NCI-H1048 (cell line): ENCODE measurements around the gene ITPRIP.
A peak's percentile ranks its signal among the peaks of the same experiment; 100 is the strongest.

ENCODE experiments used
- DNase-seq: peaks from one replicate; lab custom pipeline; 2025; lab: John Stamatoyannopoulos, UW

ITPRIP gene

DNA sequence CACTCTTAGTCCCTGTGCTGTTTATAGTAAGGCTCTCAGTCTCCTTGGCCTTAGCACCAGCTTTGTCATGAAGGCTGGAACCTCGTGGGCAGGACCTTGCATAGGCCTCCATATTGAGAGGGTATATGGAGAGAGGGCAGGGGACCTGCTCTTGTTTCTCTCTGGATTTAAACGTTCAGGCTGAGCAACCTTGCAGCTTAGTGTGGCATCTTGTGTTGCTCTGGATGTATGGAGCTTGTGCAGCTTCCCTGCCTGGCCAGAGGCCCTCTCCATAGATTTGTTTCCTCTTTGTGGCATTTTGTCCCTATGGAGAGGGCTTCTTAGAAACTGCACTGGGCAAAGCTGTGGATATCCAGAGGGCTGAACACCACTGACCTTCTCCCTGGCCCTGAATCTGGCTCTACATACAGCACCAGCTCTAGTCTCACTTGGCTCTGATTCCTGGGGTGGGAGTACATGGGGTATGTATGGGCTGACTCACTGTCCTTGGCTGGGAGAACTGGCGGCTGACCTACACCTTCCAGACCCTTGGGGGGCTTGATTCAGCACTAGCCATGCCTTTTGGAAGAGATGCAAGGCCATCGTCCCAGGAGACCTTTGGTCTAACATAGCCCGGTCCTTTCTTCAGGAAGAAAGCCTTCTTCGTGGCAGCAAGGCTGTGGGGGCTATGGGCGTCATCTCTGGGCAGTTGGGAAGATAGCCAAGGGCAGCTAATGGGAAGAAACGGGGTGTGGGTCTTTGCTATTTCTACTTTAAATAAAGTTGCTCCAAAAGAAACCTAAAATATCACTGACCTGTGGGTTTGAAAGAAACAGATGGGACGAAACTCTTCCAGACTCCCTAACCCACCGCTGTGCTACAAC is 30.5 kb downstream of the ITPRIP start:
- DNase-seq: no peak

DNA sequence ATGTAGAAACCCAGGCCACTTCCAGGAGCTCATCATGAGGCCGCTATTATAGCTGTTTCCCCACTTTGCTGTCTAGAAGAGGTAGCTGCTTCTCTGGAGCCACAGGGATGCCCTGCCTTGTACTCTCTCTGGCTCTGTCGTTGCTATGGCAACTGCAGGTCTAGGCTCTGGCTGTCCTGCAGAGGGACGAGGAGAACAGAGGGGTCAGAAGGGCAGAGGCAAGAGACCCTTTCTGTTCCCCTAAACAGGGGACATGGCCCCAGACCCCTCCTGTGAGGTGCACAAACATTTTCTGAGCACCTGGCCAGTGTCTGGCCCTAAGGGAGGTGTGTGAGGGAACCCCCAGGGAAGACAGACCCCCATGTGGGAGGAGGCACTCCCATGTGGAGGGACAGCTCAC is 31.4 kb downstream of the ITPRIP start:
- DNase-seq: no peak

DNA sequence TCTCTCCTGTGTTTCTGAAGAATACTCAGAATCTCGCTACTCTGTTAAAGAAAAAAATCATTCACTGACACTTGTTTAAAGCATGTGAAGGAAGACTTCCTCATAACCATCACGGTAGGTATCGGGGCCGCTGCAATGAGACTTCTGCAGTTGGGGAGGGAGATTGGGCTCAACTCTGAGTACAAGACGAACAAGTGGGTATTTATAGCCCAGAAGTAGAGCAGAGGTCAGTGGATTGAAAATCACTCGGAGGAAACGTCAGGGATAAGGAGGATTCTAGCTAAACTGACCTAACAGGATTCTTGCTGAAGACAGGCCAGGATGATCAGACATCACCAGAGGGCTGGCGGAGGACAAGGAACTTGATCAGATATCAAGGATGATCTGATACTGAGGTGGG is 33.3 kb downstream of the ITPRIP start:
- DNase-seq: no peak

DNA sequence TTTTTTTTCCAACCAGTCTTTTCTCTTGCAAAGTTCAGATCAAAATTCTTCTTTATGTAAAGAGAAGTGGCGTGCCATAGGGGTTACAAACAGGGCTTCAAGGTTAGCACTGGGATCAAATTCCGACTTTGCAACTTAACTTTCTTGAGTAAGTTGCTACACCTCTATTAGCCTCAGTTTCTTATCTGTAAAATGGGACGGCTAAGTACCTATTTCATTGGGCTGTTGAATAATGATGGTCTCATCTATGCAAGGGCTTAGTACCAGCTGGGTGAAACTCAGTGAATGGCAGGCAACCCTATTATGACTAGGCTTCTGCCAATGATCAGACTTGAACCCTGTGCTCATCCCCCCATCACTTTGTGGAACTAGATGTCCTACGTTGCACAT is 33.9 kb downstream of the ITPRIP start:
- DNase-seq: no peak

DNA sequence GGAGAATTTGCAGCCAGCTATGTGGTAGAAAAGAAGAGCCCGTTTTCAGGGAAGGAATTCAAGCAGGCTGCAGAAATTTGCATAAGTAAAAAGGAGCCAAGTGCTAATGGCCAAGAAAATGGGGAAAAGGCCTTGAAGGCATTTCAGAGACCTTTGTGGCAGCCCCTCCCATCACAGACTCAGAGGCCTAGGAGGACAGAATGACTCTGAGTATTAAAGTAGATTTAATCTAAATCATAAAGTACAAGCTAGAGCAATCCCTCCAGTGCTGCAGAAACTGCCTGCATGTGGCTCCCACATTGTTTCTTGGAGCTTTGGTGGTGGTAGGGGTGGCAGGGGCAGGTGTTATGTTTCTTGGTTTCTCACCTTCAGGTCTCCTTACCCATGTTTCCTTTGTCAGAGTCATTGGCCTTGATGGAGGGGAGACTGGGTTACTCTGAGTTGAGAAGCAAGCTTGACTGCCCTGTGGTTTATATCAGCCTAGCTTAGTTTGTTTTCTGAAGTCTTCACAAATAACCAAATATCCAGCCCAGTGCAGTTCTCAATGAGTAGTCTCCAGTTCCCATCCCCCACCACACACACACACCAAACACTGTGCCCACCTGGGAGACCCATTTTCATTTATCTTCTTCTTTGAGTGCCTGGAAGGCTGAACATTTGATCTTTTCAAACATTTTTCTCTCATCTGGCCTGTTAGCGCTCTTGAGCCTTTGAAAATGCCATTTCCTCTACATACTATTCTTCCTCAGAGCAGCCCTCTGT is 34.5 kb downstream of the ITPRIP start:
- DNase-seq: no peak

DNA sequence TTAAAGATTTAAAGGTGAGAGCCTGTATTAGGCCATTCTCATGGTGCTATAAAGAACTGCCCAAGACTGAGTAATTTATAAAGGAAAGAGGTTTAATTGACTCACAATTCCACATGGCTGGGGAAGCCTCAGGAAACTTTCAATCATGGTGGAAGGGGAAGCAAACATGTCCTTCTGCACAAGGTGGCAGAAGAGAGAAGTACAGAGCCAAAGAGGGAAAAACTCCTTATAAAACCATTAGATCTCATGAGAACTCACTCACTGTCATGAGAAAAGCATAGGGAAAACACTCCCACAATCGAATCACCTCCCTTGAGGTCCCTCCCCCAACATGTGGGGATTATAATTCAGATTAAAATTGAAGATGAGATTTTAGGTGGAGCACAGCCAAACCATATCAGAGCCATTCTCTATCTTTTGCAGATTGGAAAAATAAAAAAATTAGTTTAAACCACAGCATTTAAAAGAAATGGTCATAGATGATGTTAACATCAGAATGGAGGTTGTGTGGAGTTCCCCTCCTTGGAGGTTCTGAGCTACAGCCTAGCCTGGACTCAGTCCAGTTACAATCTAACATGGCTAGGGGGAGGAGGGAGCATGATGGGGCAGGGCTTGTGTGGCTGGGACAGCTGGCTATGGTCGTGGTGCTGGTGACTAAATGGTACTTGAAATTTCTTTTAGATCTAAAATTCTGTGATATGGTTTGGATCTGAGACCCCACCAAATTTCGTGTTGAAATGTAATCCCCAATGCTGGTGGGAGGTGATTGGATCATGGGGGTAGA is 36.2 kb downstream of the ITPRIP start:
- no peak for DNase-seq

DNA sequence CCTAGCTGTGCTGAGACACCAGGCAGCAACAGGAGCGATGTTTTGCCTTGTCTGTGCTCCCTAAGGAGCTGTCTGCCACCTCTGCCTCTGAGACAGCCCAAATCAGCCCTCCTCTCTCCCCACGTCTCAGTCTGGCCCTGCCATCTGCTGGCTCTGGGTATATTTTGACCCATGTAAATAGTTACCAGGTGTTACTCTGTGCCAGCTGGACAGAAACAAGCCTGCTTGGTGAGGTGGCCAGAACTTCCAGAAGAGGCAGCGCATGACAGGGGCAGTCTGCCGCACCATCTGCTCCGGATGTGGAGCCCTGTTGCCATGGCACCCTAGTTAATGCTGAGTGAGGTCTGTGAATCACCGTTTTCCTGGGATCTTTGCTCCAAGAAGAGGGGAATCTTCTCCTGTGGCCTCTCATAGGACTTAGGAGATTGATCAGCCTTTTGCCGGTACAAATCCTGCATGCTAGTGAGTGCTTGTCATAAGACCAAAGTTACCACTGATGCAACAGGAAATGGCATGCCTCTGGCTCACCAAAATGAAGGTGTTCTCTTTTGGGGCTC is 37.5 kb downstream of the ITPRIP start:
- DNase-seq: no peak

DNA sequence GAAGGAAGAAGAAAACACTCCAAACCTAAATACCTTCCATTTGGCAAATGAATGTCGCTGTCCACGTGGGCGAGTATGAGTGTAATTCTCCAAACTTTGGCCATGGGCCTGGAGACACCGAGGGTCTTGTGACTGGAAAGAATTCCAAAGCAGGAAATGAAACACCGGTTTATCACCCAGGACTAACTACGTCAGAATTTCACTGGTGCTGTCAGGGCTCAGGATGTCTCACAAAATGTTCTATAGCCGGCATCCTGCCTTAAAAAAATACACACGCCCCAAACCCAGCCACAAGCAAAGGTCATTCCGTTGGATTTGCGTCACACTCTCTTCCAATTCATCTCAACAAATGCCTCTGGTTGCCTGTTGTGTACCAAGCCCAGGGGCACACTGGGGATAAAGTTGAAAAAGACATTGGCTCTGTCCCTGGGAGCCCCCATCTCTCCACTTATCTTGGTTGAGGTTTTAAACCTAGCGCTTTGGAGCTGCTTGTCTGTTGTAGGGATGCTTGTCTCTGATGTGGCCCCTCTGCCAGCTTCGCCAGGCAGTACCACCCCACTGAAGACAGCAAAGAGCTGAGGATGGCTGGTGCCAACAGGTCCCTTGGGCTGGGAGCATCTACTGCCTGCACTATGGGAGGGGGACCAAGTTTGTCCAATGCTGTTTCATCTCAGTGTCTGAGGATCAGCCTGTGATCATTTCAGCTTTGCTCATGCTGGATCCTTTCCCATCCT is 38.1 kb downstream of the ITPRIP start:
- DNase-seq: no peak

DNA sequence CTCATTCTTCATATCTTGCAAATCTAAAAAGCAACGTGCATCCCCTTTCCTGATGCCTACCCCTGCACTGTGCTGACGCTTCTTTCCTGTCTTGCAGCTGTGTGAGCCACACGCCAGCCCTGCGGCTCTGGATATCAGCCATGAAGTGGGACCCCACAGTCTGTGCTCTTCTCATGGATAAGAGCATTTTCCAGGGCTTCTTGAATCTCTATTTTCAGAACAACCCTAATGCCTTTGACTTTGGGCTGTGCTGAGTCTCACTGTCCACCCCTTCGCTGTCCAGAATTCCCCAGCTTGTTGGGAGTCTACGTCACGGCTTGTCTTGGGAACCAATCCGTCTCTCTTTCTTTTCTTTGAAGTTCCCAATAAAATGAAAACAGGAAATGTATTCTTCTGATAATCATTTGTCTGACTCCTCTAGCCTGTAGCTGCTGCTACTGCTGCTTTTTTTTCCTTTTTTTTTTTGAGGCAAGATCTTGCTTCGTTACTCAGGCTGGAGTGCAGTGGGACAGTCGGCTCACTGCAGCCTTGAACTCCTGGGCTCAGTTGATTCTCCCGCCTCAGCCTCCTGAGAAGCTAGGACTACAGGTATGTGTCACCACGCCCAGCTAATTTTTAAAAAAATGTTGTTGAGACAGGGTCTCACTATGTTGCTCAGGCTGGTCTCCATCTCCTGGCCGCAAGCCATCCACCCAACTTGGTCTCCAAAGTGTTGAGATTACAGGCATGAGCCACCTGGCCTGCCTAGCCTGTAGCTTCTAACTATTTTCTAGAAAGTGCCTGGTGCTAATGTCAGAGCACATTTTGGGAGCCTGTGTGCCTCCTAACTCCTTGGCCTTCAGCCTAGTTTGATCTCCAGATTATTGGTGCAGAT is 39.0 kb downstream of the ITPRIP start:
- no peak for DNase-seq

DNA sequence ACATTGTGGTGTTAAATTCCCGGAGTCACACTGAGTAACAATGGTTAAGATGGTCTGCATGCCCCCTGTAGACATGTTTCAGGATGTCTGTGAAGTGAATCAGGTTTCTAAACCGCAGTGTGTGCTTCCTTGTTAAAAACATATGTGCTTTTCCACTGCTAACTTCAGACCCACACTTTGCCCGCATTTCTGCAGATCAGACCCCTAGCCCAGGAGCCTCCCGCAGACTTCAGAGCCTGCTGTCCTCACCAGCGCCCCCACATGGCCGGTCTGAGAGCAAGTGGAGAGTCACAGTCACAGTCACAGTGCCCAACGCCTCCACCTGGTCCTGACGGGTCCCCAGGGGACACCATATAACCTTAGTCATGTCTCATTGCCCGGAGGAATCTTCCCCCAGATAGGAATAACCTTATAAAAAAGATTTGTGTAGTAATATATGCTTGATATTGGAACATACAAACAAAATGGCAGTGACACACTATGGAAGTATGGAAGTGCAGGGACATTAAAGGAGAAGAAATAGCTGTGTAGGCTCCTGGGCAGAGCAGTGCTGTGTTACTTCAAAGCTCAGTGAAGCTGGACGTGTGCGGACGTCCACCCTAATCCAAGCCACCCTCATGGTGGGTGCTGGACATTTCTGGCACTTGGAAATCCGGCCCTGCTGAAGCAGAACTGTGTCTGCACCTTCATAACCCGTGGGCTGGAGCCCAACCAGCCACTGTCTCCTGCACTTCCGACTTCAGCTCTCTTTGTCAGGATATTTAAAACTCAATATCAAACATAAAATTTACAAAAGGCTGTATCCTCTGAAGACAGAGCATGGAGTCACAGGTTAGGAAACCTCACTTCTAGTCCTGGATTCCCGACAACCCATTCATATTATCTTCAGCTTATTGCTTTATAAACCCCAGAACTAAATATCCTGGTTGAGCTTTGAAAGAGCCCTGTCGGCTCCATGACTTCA is 40.3 kb downstream of the ITPRIP start:
- no peak for DNase-seq

DNA sequence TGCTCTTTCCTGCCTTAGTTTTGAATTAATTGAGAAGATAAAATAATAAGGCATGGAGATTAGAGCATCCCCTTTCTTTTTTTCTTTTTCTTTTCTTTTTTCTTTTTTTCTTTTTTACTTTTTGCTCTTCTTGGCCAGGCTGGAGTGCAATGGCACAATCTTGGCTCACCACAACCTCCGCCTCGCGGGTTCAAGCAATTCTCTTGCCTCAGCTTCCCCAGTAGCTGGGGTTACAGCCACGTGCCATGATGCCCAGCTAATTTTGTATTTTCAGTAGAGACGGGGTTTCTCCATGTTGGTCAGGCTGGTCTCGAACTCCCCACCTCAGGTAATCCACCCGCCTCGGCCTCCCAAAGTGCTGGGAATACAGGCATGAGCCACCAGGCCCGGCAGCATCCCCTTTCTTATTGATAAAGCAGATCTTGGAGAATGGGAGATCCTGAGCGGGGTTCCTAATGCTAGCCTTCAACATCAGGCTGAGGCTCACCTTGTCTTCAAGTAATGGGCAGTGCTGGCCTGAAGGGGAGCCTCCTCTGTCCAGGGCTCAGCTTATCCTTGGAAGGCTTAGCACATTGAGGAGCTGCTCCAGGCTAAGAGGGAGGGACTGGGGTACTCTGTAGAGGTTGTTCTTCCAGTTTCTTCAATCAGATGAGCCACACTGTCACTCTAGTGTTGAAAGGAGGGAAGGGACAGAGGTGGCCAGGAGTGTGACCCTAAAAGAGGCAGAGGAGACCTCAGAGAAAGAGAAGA is 41.4 kb downstream of the ITPRIP start:
- DNase-seq: no peak

DNA sequence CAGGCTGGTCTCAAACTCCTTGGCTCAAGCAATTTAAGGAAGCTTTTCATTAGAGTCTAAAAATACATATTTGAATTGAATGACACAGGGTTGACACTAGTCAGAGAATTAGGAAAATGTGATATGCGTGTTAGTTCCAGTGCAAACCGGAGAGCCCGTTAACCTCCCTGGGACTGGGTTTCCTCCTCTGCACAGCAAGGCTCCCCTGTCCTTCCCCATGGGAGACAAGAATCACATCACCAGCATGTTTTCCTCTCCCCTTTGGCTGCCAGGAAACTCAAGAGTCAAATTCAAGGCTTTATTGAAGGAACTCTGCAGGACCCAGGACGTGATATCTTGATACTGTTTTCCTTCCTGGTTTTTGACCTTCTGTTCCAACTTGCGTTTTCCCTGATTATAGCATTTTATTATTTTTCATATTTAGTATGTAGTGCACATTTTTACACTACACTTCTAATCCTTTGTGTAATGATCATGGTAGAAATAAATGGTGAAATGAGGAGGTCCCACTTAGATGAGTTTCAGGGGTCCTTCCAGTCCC is 44.4 kb downstream of the ITPRIP start:
- DNase-seq: no peak

DNA sequence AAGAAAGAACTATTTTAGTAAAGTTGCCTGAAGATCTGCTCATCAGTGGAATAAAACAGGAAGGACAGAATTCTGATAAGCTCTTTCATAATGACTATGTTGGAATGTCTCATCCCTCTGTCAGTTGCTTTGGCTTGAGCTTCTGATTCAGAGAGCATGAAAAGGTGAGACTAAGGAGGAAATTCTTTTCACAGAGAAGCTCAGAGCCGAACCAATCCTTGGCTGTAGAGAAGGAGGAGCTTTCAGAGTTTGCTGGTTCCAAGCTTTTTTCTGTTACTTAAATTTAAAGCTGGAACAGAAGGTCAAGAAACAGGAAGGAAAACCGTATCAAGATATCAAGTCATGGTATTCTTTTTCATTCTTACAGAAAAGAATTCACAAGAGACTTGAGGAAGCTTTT is 45.3 kb downstream of the ITPRIP start:
- DNase-seq: no peak

DNA sequence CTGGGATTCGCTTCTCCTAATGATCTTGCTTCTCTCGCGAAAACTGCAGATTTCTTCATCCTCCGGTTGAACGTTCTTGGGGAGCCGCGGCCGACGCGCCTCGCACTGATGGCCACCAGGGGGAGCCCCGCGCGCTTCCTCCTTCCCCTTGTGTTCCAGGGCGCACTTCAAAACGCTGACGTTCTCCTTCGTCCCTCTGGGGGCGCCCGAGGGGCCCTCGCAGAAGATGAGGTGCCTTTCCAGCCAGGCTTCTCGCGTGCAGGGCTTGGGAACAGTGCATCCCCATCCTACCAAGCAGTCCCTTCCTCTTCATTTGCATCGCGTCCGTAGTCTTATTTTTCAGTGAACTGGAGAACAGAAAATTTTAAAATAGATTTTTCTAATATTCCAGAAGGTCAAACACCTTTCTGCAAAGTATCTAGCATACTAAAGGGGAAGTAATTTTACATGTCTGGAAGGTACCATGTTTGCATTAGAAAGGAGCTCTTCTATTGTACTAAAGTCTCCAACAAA is 46.8 kb downstream of the ITPRIP start:
- DNase-seq: peak; percentile 76

DNA sequence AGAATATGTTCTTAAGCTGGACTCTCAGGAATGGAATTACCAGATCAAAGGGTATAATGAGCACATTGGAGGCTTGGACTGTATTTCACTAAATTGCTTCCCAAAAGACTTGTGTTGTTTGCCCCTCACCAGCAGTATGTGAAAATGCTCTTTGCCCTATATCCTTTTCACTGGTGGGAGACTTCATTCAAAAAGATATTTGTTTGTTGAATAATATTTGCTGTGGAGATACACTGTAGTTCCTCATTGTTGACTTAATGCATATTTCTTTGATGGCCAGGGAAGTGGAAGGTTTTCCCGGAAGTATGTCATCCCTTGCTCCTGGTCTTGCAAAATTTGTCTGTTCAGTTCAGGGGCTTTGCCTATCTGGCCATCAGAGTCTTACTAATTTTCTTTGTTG is 49.9 kb downstream of the ITPRIP start:
- DNase-seq: no peak

DNA sequence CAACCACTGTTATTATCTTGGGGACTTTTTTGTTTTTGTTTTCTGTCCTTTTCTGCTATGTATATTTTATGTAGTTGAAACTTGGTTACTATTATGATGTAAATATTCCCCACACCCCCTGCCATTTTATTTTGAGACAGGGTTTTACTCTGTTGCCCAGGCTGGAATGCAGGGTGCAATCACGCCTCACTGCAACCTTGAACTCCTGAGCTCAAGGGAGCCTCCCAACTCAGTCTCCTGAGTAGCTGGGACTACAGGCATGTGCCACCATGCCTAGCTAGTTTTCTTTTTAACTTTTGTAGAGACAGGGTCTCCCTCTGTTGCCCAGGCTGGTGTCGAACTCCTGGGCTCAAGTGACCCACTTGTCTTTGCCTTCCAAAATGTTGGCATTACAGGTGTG is 51.3 kb downstream of the ITPRIP start:
- DNase-seq: no peak

DNA sequence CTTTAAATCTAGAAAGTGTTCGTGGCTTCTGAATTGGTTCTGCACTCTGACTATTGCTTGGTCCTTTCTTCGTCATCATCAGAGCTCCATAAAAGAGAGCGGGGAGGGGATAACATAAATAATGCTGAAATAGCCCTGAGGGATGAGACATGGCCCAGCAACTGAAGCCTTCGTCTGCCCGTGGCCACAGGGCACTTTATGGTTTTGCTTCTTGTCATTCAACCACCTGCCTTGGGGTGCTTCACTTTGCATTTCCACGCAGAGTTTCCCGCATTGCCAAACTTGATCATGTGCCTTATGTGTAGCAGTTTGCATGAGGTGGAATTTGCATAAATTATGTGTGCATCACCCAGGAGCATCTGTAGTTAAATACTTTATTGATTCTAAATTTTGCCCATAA is 53.4 kb downstream of the ITPRIP start:
- DNase-seq: no peak

DNA sequence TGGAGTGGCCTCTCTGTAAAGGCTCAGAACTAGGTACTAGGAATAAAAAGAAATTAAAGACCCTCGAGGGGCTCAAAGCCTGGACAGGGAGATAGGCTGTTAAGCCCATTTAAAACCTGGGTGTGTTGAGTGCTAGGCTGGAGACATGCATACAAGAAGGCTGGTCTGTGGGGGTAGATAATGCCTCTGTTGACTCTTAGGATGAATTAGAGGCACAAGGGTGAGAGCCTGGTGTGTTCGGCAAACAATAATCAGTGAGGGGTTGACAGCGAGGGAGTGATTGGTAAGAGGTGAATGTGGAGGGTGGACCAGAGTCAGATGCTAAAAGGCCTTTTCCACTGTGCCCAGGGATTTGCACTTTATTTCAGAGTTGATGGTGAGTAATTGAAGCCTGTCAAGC is 56.6 kb downstream of the ITPRIP start:
- no peak for DNase-seq
